ENCODE data around the gene DBR1.

The DBR1 gene

GRCh38 chr3:138174421-138175131 lies at the start of gene DBR1:
TSS of gene DBR1 (minus strand) at chr3:138174921. CDS start at chr3:138174795, 126 bp downstream.
- peaks cover 23% of the 10 kb centered on the region for H3K4me1 Mint-ChIP-seq
- H3K36me3 Mint-ChIP-seq, result peaks cover 63% of the 10 kb centered on the region
- DNase-seq (ENCODE audit: low spot score in 2 of 2) (peak; percentile 68 to 88), ATAC-seq (peak; percentile 94)
- no peaks in the 10 kb centered on the region for H3K9me3 Mint-ChIP-seq
- peak within 1 kb of the TSS; percentile 86 for H3K4me3 Mint-ChIP-seq
- H3K27ac Mint-ChIP-seq, result peak within 1 kb of the TSS; percentile 94

- Mint-ChIP-seq H3K27ac (peak overlapping the region; percentile 52), H3K9me3 (no peaks in the 10 kb centered on the region), H3K36me3 (peaks cover 58% of the 10 kb centered on the region), H3K4me3 (no peak overlapping the region), H3K4me1 (peaks cover 31% of the 10 kb centered on the region)
- no peak for DNase-seq (ENCODE audit: low spot score in 2 of 2)
- ATAC-seq, result peak; percentile 75
These were observed 48.2 kb upstream of the DBR1 start for GRCh38 chr3:138222942-138223287.

GRCh38 chr3:138222131-138222941 lies 47.6 kb upstream of the DBR1 start:
- Mint-ChIP-seq H3K4me3 (no peak overlapping the region), H3K4me1 (peaks cover 36% of the 10 kb centered on the region), H3K36me3 (peaks cover 52% of the 10 kb centered on the region), H3K9me3 (no peaks in the 10 kb centered on the region), H3K27ac (peak overlapping the region; percentile 52)
- ATAC-seq, result no peak
- no peak for DNase-seq (ENCODE audit: low spot score in 2 of 2)

DNA sequence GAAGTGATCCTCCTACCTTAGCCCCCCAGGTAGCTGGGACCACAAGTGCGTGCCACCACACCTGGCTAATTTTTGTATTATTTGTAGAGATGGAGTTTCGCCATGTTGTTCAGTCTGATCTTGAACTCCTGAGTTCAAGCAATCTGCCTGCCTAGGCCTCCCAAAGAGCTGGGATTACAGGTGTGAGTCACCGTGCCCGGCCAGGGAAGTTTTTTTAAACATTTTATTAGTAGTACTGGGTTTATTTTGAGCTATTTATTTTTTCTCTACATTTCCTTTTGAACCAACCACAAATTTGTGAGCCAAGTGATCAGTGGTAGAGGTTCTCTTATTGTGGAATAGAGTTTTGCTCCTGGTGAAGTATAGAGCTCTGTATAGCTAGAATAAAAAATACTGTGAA lies 46.1 kb upstream of the DBR1 start:
- H3K36me3 Mint-ChIP-seq, result peaks cover 44% of the 10 kb centered on the region
- no peak overlapping the region for H3K4me3 Mint-ChIP-seq
- no peaks in the 10 kb centered on the region for H3K9me3 Mint-ChIP-seq
- H3K27ac Mint-ChIP-seq, result peak overlapping the region; percentile 38
- ATAC-seq, result no peak
- no peak for DNase-seq (ENCODE audit: low spot score in 2 of 2)
- H3K4me1 Mint-ChIP-seq, result peaks cover 38% of the 10 kb centered on the region

GRCh38 chr3:138220242-138220641 lies 45.5 kb upstream of the DBR1 start:
- Mint-ChIP-seq H3K27ac (no peak overlapping the region), H3K9me3 (no peaks in the 10 kb centered on the region), H3K4me3 (no peak overlapping the region), H3K4me1 (peaks cover 38% of the 10 kb centered on the region), H3K36me3 (peaks cover 44% of the 10 kb centered on the region)
- no peak for DNase-seq (ENCODE audit: low spot score in 2 of 2)
- ATAC-seq, result no peak

GRCh38 chr3:138219255-138219654 lies 44.5 kb upstream of the DBR1 start:
- DNase-seq (ENCODE audit: low spot score in 2 of 2) (no peak), ATAC-seq (peak; percentile 89)
- Mint-ChIP-seq H3K27ac (peak overlapping the region; percentile 60), H3K4me3 (no peak overlapping the region), H3K36me3 (peaks cover 34% of the 10 kb centered on the region), H3K4me1 (peaks cover 38% of the 10 kb centered on the region), H3K9me3 (no peaks in the 10 kb centered on the region)

GRCh38 chr3:138213398-138214085 lies 38.8 kb upstream of the DBR1 start:
- Mint-ChIP-seq H3K36me3 (peaks cover 30% of the 10 kb centered on the region), H3K4me3 (no peak overlapping the region), H3K27ac (no peak overlapping the region), H3K4me1 (peaks cover 12% of the 10 kb centered on the region), H3K9me3 (no peaks in the 10 kb centered on the region)
- no peak for ATAC-seq
- no peak for DNase-seq (ENCODE audit: low spot score in 2 of 2)

DNA sequence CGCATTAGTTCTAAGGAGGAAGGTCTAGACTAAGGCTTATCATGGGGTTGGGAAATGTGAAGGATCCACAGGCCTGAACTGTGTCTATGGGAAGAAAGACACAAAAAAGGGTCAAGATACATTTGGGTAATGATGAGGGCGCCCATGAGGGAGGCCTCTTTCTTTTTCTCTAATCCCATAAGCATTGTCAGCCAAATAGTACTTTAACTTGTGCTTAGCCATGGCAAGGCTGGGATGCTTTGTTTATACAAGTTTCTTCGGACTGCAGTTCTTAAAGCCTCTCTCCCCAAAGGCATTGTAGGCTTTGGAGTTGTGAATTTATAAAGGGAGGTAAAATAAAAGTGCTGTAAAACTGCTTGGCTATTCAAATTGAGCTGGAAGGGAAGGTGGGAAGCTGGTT lies 35.8 kb upstream of the DBR1 start:
- DNase-seq (ENCODE audit: low spot score in 2 of 2) (no peak), ATAC-seq (no peak)
- Mint-ChIP-seq H3K36me3 (peaks cover 25% of the 10 kb centered on the region), H3K9me3 (no peaks in the 10 kb centered on the region), H3K4me1 (peaks cover 22% of the 10 kb centered on the region), H3K27ac (peak overlapping the region; percentile 32), H3K4me3 (no peak overlapping the region)

DNA sequence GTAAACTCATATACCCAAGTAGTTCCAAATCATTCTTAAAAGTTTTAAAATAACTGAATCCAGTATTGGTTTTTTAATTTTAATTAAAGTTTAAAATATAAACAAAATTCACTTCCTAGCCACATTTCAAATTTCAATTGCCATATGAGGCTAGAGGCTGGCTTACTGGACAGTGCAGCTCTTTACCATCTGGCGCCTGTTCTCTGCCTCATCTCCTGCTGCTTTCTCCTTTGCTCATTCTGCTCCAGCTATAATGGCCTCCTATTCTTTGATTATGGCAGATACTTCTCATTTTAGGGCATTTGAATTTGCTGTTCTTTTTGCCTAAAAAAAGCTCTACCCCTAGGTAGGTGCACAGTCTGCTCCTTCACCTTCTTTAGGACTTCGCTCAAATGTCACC lies 31.5 kb upstream of the DBR1 start:
- Mint-ChIP-seq H3K4me1 (peaks cover 44% of the 10 kb centered on the region), H3K9me3 (no peaks in the 10 kb centered on the region), H3K36me3 (peaks cover 9% of the 10 kb centered on the region), H3K27ac (peak overlapping the region; percentile 6), H3K4me3 (no peak overlapping the region)
- ATAC-seq, result no peak
- no peak for DNase-seq (ENCODE audit: low spot score in 2 of 2)

- no peak for ATAC-seq
- Mint-ChIP-seq H3K4me1 (peaks cover 44% of the 10 kb centered on the region), H3K36me3 (peaks cover 10% of the 10 kb centered on the region), H3K9me3 (no peaks in the 10 kb centered on the region), H3K27ac (no peak overlapping the region), H3K4me3 (no peak overlapping the region)
- DNase-seq (ENCODE audit: low spot score in 2 of 2), result no peak
These were observed 30.8 kb upstream of the DBR1 start for GRCh38 chr3:138205527-138205926.

DNA sequence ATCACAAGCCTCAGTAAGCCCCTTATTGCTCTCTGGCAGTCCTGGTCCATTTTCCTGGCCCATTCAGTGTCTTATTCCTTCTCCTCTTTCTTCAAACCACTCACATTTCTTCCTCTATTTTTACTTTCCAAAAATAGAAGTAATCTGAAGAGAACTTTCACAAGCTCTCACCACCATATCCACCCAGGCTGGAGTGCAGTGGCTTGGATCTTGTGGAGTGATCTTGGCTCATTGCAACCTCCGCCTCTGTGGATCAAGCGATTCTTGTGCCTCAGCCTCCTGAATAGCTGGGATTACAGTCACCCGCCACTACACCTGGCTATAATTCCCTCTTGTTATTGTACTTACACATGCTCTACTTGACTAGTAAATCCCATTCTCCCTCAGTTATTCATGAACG lies 29.2 kb upstream of the DBR1 start:
- peaks cover 57% of the 10 kb centered on the region for H3K4me1 Mint-ChIP-seq
- ATAC-seq, result no peak
- H3K9me3 Mint-ChIP-seq, result no peaks in the 10 kb centered on the region
- H3K36me3 Mint-ChIP-seq, result peaks cover 10% of the 10 kb centered on the region
- no peak for DNase-seq (ENCODE audit: low spot score in 2 of 2)
- peak overlapping the region; percentile 13 for H3K27ac Mint-ChIP-seq
- H3K4me3 Mint-ChIP-seq, result no peak overlapping the region

DNA sequence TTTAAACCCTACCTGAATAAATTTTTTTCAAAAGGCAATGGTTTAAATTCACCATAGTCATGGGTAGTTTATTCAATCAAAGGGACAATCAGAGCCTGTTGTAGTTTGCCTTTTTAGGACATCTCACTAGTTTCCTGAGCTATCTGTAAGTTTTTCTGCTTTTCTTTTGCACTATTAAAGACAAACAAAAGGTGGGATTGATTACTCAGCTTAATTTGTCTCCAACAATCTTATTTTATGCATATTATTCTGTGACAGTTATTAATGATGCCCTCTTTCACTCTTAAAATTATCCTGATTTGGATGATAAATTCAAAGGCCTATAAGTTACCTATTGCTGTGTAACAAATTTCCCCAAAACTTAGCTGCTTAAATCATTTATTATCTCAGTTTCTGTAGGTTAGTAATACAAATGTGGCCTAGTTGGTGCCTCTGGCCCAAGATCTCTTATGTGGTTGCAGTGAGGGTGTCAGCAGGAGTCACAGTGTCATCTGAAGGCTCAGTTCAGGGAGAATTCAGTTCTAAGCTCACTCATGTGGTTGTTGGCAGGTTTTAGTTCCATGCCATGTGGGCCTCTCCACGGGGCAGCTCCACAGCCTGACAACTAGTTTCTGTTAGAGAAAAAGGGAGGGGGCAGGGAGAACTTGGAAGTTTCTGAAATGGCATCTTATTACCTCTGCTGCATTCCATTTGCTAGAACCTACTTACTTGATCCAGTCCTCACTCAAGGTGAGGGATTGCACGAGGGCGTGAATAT lies 28.4 kb upstream of the DBR1 start:
- Mint-ChIP-seq H3K9me3 (no peaks in the 10 kb centered on the region), H3K4me3 (no peak overlapping the region), H3K27ac (no peak overlapping the region), H3K4me1 (peaks cover 60% of the 10 kb centered on the region), H3K36me3 (peaks cover 10% of the 10 kb centered on the region)
- ATAC-seq (peak; percentile 46), DNase-seq (ENCODE audit: low spot score in 2 of 2) (no peak)

DNA sequence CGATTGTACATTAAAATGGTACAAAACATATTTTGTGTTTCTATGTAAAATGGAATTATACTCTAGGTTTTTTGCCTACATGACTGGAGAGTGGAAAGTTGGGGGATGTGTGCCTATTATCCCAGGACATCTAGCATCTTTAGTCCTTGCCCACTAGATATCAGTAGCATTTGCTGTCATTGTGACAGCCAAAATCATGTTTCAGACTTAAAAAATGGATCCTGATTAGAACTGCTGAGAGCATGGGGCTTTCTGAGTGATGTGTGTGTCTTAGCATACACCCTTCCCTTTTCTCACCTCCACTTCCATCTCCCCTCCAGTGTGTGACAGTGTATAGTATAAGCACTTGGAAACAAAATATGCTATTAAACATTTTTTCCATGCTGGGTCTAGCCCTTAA lies 25.7 kb upstream of the DBR1 start:
- DNase-seq (ENCODE audit: low spot score in 2 of 2) (no peak), ATAC-seq (no peak)
- H3K9me3 Mint-ChIP-seq, result no peaks in the 10 kb centered on the region
- H3K27ac Mint-ChIP-seq, result no peak overlapping the region
- H3K4me1 Mint-ChIP-seq, result peaks cover 42% of the 10 kb centered on the region
- H3K4me3 Mint-ChIP-seq, result no peak overlapping the region
- H3K36me3 Mint-ChIP-seq, result peaks cover 15% of the 10 kb centered on the region

GRCh38 chr3:138199851-138200250 lies 25.1 kb upstream of the DBR1 start:
- no peak overlapping the region for H3K4me3 Mint-ChIP-seq
- no peaks in the 10 kb centered on the region for H3K9me3 Mint-ChIP-seq
- DNase-seq (ENCODE audit: low spot score in 2 of 2) (no peak), ATAC-seq (no peak)
- peaks cover 38% of the 10 kb centered on the region for H3K4me1 Mint-ChIP-seq
- peaks cover 17% of the 10 kb centered on the region for H3K36me3 Mint-ChIP-seq
- H3K27ac Mint-ChIP-seq, result no peak overlapping the region

DNA sequence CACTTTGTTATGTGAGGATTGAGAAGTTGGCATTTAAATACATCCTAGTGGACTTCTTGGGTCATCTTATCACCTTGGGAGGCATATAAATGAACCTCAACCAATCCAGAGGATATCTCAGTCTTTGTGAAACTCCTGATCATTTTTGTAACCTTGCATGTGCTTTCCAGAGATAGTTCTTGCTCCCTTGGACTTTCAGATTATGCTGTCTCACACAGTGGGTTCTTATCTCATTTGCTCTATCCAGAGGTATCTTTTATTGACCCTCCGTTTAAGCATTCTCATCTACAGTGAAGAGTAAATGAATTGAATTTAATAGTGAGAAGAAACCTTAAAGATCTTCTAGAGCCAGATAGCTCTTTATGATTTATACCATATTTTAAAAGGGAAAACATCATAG lies 22.8 kb upstream of the DBR1 start:
- H3K27ac Mint-ChIP-seq, result no peak overlapping the region
- H3K4me3 Mint-ChIP-seq, result no peak overlapping the region
- ATAC-seq (no peak), DNase-seq (ENCODE audit: low spot score in 2 of 2) (no peak)
- peaks cover 17% of the 10 kb centered on the region for H3K36me3 Mint-ChIP-seq
- H3K4me1 Mint-ChIP-seq, result peaks cover 28% of the 10 kb centered on the region
- no peaks in the 10 kb centered on the region for H3K9me3 Mint-ChIP-seq

Data from stimulated activated effector memory CD8-positive, alpha-beta T cell treated with anti-CD3 and anti-CD28 coated beads, Interleukin-12 subunit alpha, Interleukin-12 subunit beta, amount 100 ng/mL, for 72 hours (primary cell).